H1 (cell line): ENCODE data around the gene LSG1. TPM values are rescaled to one million over a fixed set of nuclear protein-coding genes. Genes with fewer than 3 reads are reported as not detected.

ENCODE experiments used
- CTCF ChIA-PET: fragments of 300-600 bp; sonication (Branson Sonifier 250); formaldehyde crosslinking; loops from one replicate; lab custom pipeline; 2021; ENCODE audit not compliant: partially characterized antibody; lab: Charles Lee
- POLR2A ChIA-PET: fragments of 300-600 bp; sonication (Branson Sonifier 250); formaldehyde crosslinking; loops from one replicate; lab custom pipeline; 2021; ENCODE audit warnings: inconsistent platforms; ENCODE audit not compliant: partially characterized antibody; lab: Charles Lee
- DNase-seq, 2 experiments: peaks; one replicate each; pipeline versions ENCODE4 v3.0.0 to v3.0.0-alpha.2; 2010 to 2022; ENCODE audit warnings: low spot score in 2 of 2, low read depth in 1 of 2, mixed read lengths in 1 of 2
- FAIRE-seq: peaks from 2 replicates; lab custom pipeline; 2011; peaks lifted over from hg19 to GRCh38; lab: Jason Lieb, UNC
- H2AFZ ChIP-seq: 2 replicates; pipeline ENCODE4 v1.8.1; 2012; ENCODE audit warnings: low read length, inconsistent platforms
- H2AK5ac ChIP-seq: 2 replicates; pipeline ENCODE4 v1.6.1; 2013; ENCODE audit warnings: low read depth, low read length
- H2BK120ac ChIP-seq: replicated peaks from 2 replicates; pipeline ENCODE3; 2013; ENCODE audit warnings: low read depth, low read length, inconsistent platforms
- H2BK12ac ChIP-seq: 2 replicates; pipeline ENCODE4 v1.6.1; 2013; ENCODE audit warnings: low read depth, low read length
- H2BK15ac ChIP-seq: 2 replicates; pipeline ENCODE4 v1.6.1; 2013; ENCODE audit warnings: low read length
- H2BK20ac ChIP-seq: 2 replicates; pipeline ENCODE4 v1.6.1; 2013; ENCODE audit warnings: low read length
- H2BK5ac ChIP-seq: 2 replicates; pipeline ENCODE4 v1.6.1; 2013; ENCODE audit warnings: low read depth, low read length
- H3K14ac ChIP-seq: 2 replicates; pipeline ENCODE4 v1.6.1; 2013; ENCODE audit warnings: inconsistent platforms; ENCODE audit not compliant: insufficient read length
- H3K18ac ChIP-seq: 2 replicates; pipeline ENCODE4 v1.6.1; 2013; ENCODE audit warnings: low read length; ENCODE audit errors: extremely low read depth
- H3K23ac ChIP-seq: 2 replicates; pipeline ENCODE4 v1.6.1; 2013; ENCODE audit warnings: inconsistent platforms; ENCODE audit not compliant: insufficient read length
- H3K23me2 ChIP-seq: 2 replicates; pipeline ENCODE4 v1.6.1; 2013; ENCODE audit warnings: low read depth, low read length
- H3K27ac ChIP-seq: 2 replicates; pipeline ENCODE4 v1.6.1; 2011; ENCODE audit warnings: low read depth, low read length, inconsistent platforms
- H3K27me3 ChIP-seq, 4 experiments: replicated peaks in 1 of 4; 1 replicate in 1 of 4; 2 replicates in 3 of 4; pipeline versions ENCODE4 v1.6.1 to v1.8.1; 2011 to 2013; ENCODE audit warnings: low read length in 3 of 4, mild to moderate bottlenecking in 3 of 4, inconsistent platforms in 2 of 4, mixed read lengths in 2 of 4, moderate library complexity in 1 of 4; ENCODE audit not compliant: control insufficient read depth in 3 of 4, insufficient read depth in 3 of 4; ENCODE audit errors: extremely low read depth in 1 of 4
- H3K36me3 ChIP-seq, 4 experiments: 2 replicates each; pipeline versions ENCODE4 v1.6.1 to v1.8.1; 2011 to 2013; ENCODE audit warnings: mild to moderate bottlenecking in 4 of 4, low read length in 3 of 4, moderate library complexity in 2 of 4, control low read depth in 1 of 4, inconsistent platforms in 1 of 4; ENCODE audit not compliant: insufficient read depth in 4 of 4, control insufficient read depth in 2 of 4
- H3K4ac ChIP-seq: replicated peaks from 2 replicates; pipeline ENCODE3; 2013; ENCODE audit warnings: low read length, low read depth, mixed read lengths, inconsistent platforms; ENCODE audit not compliant: insufficient read length
- H3K4me1 ChIP-seq, 4 experiments: replicated peaks in 1 of 4; 1 replicate in 1 of 4; 2 replicates in 3 of 4; pipeline versions ENCODE4 v1.6.1 to v1.8.1; 2011 to 2013; ENCODE audit warnings: low read length in 3 of 4, inconsistent platforms in 2 of 4, mixed read lengths in 1 of 4; ENCODE audit not compliant: insufficient read depth in 4 of 4, control insufficient read depth in 3 of 4
- H3K4me2 ChIP-seq, 2 experiments: 2 replicates each; pipeline versions ENCODE4 v1.6.1 to v1.8.1; 2011 to 2013; ENCODE audit warnings: low read depth in 2 of 2, low read length in 2 of 2, control low read depth in 1 of 2, inconsistent platforms in 1 of 2, mild to moderate bottlenecking in 1 of 2; ENCODE audit not compliant: insufficient read depth in 1 of 2
- H3K4me3 ChIP-seq, 4 experiments: fragments of 200-600, 300-600 bp in 1 of 4; sonication (generic), shearing (Covaris generic), sonication (Bioruptor Twin) in 1 of 4; 2 replicates each; pipeline versions ENCODE4 v1.5.1 to v1.8.1; 2011 to 2016; ENCODE audit warnings: low read length in 4 of 4, low read depth in 3 of 4, control low read depth in 2 of 4, inconsistent platforms in 2 of 4, mild to moderate bottlenecking in 2 of 4, mixed read lengths in 1 of 4, moderate library complexity in 1 of 4; ENCODE audit not compliant: insufficient read depth in 2 of 4; ENCODE audit errors: extremely low read depth in 1 of 4
- H3K56ac ChIP-seq: replicated peaks from 2 replicates; pipeline ENCODE3; 2013; ENCODE audit warnings: low read depth, mild to moderate bottlenecking, mixed read lengths, low read length, inconsistent platforms; ENCODE audit not compliant: insufficient read length
- H3K79me1 ChIP-seq: 2 replicates; pipeline ENCODE4 v1.6.1; 2013; ENCODE audit warnings: low read depth, low read length, control low read depth
- H3K79me2 ChIP-seq, 2 experiments: 2 replicates each; pipeline versions ENCODE4 v1.6.1 to v1.8.1; 2012 to 2013; ENCODE audit warnings: low read length in 2 of 2, mild to moderate bottlenecking in 2 of 2, inconsistent platforms in 1 of 2; ENCODE audit not compliant: insufficient read depth in 2 of 2, control insufficient read depth in 1 of 2
- H3K9ac ChIP-seq, 4 experiments: replicated peaks in 1 of 4; 1 replicate in 1 of 4; 2 replicates in 3 of 4; pipeline versions ENCODE4 v1.6.1 to v1.8.1; 2011 to 2013; ENCODE audit warnings: low read depth in 3 of 4, low read length in 3 of 4, control low read depth in 2 of 4, mild to moderate bottlenecking in 2 of 4, moderate library complexity in 2 of 4, inconsistent platforms in 1 of 4; ENCODE audit errors: extremely low read depth in 1 of 4
- H3K9me3 ChIP-seq, 2 experiments: 2 replicates each; pipeline versions ENCODE4 v1.6.1 to v1.8.1; 2012 to 2013; ENCODE audit warnings: mild to moderate bottlenecking in 2 of 2, moderate library complexity in 2 of 2, control low read depth in 1 of 2, inconsistent platforms in 1 of 2, low read depth in 1 of 2, low read length in 1 of 2, mixed read lengths in 1 of 2; ENCODE audit not compliant: insufficient read depth in 2 of 2
- H4K20me1 ChIP-seq, 2 experiments: replicated peaks in 1 of 2; 2 replicates each; pipeline versions ENCODE3 to v1.8.1; 2011 to 2013; ENCODE audit warnings: inconsistent platforms in 2 of 2, low read length in 2 of 2, mild to moderate bottlenecking in 1 of 2; ENCODE audit not compliant: insufficient read depth in 2 of 2, control insufficient read depth in 1 of 2
- H4K5ac ChIP-seq: 2 replicates; pipeline ENCODE4 v1.6.1; 2013; ENCODE audit warnings: low read length, low read depth, mixed read lengths, inconsistent platforms; ENCODE audit not compliant: insufficient read length
- H4K8ac ChIP-seq: 2 replicates; pipeline ENCODE4 v1.8.0; 2013; ENCODE audit warnings: mild to moderate bottlenecking, moderate library complexity, low read length, inconsistent platforms; ENCODE audit not compliant: insufficient read depth; ENCODE audit errors: extremely low read depth
- H4K91ac ChIP-seq: replicated peaks from 2 replicates; pipeline ENCODE3; 2013; ENCODE audit warnings: low read length, mixed read lengths, inconsistent platforms; ENCODE audit not compliant: insufficient read length
- JUN ChIP-seq: IDR thresholded peaks from 2 replicates; pipeline ENCODE4 v1.6.1; 2011; ENCODE audit warnings: low read depth, mild to moderate bottlenecking, improper control_type of control experiment, low read length
- SIN3A ChIP-seq, 2 experiments: IDR thresholded peaks in 1 of 2; conservative IDR thresholded peaks in 1 of 2; 2 replicates each; pipeline ENCODE4 v1.6.1; 2011 to 2012; ENCODE audit warnings: low read length in 2 of 2, improper control_type of control experiment in 1 of 2, low read depth in 1 of 2, mild to moderate bottlenecking in 1 of 2
- SP4 ChIP-seq: IDR thresholded peaks from 2 replicates; pipeline ENCODE4 v1.6.1; 2012; ENCODE audit warnings: low read length, inconsistent platforms
- TAF7 ChIP-seq: optimal IDR thresholded peaks from 2 replicates; pipeline ENCODE3; 2011; ENCODE audit warnings: low read depth, mild to moderate bottlenecking, inconsistent platforms, low read length, moderate library complexity, borderline replicate concordance
- WGBS, 2 experiments: shearing (Covaris generic) in 1 of 2; methylation state at CpG; one replicate each; pipeline versions ENCODE4 v1.1.6 to v1.1.7; 2013 to 2015; ENCODE audit warnings: low lambda C conversion rate in 2 of 2, mixed read lengths in 2 of 2, inconsistent platforms in 1 of 2, low coverage in 1 of 2, missing lambda C conversion rate in 1 of 2; ENCODE audit not compliant: insufficient replicate concordance in 2 of 2, insufficient coverage in 1 of 2, insufficient read length in 1 of 2; ENCODE audit errors: extremely low coverage in 1 of 2, missing lambda C conversion rate in 1 of 2; 5-methylcytosine and 5-hydroxymethylcytosine counted together
- polyA plus RNA-seq, 7 experiments: library from polyadenylated mRNA; depleted of rRNA in 3 of 7; stranded (reverse) in 5 of 7; unstranded in 2 of 7; fragments of >200 nt in 5 of 7; fragments of 200-250 nt in 2 of 7; gene quantifications; 1 replicate in 5 of 7; 2 replicates in 1 of 7; 4 replicates in 1 of 7; pipeline versions ENCODE4 v1.2.1 to v1.2.3, GENCODE V29; 2011 to 2013; ENCODE audit warnings: missing spikeins in 2 of 7, mixed read lengths in 2 of 7
- total RNA-seq: library from RNA; stranded (reverse); fragmentation: NEBNext Ultra II Directional; extraction: Animal tissue kit (Norgen Biotek cat#: 25700); gene quantifications from 2 replicates; pipeline ENCODE4 v1.2.1, GENCODE V29; 2021

The LSG1 gene
- total and polyA plus RNA-seq, 2 of the 8 experiments (the other 6 are each of a cell fraction or from before 2014, with no cell fraction given), result 23.7 to 47.6 TPM

- H3K4ac ChIP-seq, result no peak overlapping the region
- no peak overlapping the region for H3K4me3 ChIP-seq
- no peak overlapping the region for H3K56ac ChIP-seq
- H3K27ac ChIP-seq, result no peak overlapping the region
- ChIA-PET POLR2A (interaction anchor here (1.8 kb wide), 1 partner anchor 28 kb away, joined by 4 read pairs; the partner anchor contains the start of gene FAM43A), CTCF (no interaction called here)
- no peak for TF ChIP-seq JUN
- TF ChIP-seq SIN3A (conservative IDR thresholded peaks at IDR 0.05 in 1 of 2, IDR thresholded peaks at IDR 0.05 in 1 of 2; ENCODE audit: low read depth in 1 of 2, low read length in 2 of 2), result no peak
- no peak for TF ChIP-seq SP4
- no peak for TF ChIP-seq TAF7
- no peak overlapping the region for H3K23ac ChIP-seq
- FAIRE-seq, result no peak
- no peak overlapping the region for H3K18ac ChIP-seq
- H3K4me2 ChIP-seq, result no peak overlapping the region
- no peak overlapping the region for H2BK120ac ChIP-seq
- H2AK5ac ChIP-seq, result no peak overlapping the region
- H4K8ac ChIP-seq, result no peak overlapping the region
- H3K9me3 ChIP-seq, result no peaks in the 10 kb centered on the region
- no peak overlapping the region for H4K91ac ChIP-seq
- H2BK5ac ChIP-seq, result no peak overlapping the region
- H3K4me1 ChIP-seq, result no peaks in the 10 kb centered on the region
- no peak overlapping the region for H2BK15ac ChIP-seq
- no peak overlapping the region for H2AFZ ChIP-seq
- H3K9ac ChIP-seq, result no peak overlapping the region
- H3K79me1 ChIP-seq, result no peaks in the 10 kb centered on the region
- no peaks in the 10 kb centered on the region for H3K79me2 ChIP-seq
- H4K5ac ChIP-seq, result no peak overlapping the region
- H2BK12ac ChIP-seq, result no peak overlapping the region
- H3K23me2 ChIP-seq, result no peaks in the 10 kb centered on the region
- no peak for DNase-seq
- H2BK20ac ChIP-seq, result no peak overlapping the region
- H3K27me3 ChIP-seq, result no peaks in the 10 kb centered on the region
- no peaks in the 10 kb centered on the region for H3K36me3 ChIP-seq
- 95% methylated on average over 5 of the region's 5 CpGs; no CpG with 5 or more reads in 1 of the 2 experiments for whole genome bisulfite sequencing, 2 experiments
- no peaks in the 10 kb centered on the region for H4K20me1 ChIP-seq
- H3K14ac ChIP-seq, result no peak overlapping the region
Observed at GRCh38 chr3:194714137-194714455, 42.1 kb upstream of the LSG1 start.
